HK-2 (cell line): Measurements from ENCODE around the gene KIRREL3.

Source experiments
- DNase-seq: peaks from one replicate; pipeline ENCODE4 v3.0.0-alpha.2; 2018; ENCODE audit not compliant: unreplicated experiment

KIRREL3 gene

DNA sequence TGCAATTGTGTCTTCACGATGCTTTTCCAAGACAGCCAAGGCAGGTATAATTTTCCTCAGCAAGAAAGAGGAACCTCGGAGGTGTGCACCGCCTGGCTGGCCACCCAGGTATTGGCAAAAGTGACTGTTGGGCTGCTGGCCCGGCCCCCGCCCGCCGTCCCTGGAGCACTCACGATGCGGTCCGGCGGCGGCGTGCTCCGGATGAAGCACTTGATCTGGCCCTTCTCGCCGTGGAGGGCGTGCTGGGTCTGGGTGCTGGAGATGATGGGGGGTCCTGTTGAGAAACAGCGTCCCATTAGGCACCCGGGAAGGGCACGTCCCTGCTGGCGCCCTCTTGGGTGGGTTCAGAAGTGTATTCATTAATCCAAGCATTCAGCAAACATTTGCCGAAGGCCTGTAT is 560.3 kb downstream of the KIRREL3 start:
- DNase-seq = no peak

DNA sequence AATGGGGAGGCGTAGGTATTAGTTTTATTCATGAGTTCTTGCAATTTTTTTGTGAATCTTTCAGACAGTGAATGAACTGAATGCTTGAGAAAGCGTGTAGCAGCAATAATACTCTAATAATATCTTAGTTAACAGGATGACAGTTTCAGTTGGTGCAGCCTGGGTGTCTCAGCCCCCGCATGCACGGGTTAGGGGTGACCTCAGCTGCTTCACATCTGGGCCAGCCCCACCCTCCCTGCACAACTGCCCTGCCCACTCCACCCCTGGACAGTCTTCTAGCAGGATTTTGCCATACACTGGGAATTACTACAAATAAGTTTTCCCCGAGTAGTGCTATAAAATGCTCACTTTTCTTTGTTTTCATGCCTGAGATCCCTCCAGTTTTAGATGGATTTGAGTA is 561.9 kb downstream of the KIRREL3 start:
- DNase-seq = no peak

DNA sequence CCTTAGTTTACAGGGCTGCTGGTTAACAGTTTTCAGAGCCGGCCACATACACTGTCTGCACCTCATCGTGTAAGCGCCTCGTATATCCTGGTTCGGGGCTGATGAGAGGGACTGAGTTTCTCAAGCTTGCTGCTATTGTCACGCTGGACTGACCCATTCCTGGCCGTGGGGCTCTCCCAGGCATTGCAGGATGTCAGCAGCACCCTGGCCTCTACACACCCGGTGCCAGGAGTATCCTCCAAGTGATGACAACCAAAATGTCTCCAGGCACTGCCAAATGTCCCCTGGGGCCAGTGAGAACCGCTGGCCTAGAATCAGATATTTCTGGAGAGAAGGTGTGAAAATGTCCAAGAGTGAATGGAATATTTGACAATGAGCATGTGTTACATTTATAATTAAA is 562.3 kb downstream of the KIRREL3 start:
- DNase-seq = no peak

DNA sequence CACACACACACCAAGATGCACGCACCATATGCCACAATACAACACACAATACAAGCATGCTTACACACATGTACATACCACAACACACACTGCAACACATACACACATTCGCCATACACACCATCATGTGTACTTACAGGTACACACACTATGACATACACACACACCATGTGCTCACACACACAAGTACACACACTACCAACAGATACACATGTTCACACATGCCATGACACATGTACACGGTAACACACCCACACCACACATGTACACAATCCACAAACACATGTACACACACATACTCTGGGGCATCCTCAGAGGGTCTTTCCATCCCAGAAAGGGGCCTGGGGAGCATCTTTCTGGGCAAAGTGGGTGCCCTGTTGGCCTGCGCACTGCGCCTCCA is 562.8 kb downstream of the KIRREL3 start:
- no peak for DNase-seq

- no peak for DNase-seq
Observed at GRCh38 chr11:126436209-126436755, 564.3 kb downstream of the KIRREL3 start.

DNA sequence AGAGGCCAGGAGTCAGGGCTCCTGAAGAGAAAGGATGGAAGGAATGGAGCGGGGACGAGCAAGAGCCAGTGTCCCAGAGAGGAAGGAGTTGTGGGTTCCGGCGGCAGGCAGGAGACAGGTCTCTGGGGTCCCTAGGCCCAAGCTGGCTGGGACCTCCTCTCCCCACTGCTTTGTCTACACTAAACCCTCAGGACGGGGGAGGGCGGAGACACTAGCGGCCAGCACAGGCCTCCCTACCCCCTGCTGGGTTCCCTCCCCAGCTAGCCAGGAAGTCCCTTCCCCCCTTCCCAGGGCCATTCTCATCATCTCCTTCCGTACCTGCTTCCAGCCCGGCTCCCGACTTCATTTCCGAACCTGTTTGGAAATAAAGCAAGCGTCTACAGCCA is 565.6 kb downstream of the KIRREL3 start:
- DNase-seq = no peak

DNA sequence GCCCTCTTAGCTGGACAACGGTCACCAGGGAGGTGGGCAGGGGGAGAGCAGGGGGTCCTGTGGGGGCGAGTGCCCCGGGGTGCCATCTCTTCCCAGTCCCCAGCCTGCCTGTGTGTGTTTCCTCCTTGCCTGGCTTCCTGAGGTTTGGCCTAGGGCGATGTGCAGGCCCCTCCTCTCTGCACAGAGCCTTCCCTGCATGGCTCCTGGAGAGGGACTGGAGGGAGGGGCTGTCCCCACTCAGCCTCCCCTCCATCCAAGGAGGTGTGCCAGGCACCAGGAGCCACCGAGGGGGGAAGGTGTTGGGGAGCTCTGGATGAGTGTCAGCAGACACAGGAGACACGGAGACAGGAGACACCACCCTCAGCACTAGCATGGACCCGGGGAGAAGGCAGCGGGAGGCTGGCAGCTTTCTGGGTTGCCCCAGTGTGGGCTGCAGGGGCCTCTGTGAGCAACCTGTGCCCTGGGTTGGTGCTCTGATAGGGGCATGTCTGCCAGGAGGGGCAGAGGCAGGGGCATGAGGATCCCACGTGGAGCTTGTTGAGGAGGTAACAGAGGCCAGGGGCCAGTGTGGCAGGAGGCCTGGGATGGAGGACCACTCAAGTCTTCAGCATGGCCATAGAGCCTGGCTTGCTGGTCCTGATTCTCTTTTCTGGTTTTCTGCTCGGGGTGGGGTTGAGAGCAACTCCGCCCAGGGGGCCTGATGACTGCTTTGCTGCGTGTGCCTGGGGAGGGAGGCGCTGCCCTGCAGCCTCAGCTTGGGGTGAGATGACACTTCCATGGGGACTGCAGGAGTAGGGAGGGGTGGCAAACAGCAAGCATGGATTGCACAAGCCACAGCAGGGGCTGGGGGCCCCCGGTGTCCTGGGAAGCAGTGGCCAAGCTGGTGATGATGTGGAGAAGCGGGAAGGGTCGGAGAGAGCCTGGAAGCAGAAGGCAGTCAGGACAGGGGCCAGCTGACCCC is 566.3 kb downstream of the KIRREL3 start:
- no peak for DNase-seq

DNA sequence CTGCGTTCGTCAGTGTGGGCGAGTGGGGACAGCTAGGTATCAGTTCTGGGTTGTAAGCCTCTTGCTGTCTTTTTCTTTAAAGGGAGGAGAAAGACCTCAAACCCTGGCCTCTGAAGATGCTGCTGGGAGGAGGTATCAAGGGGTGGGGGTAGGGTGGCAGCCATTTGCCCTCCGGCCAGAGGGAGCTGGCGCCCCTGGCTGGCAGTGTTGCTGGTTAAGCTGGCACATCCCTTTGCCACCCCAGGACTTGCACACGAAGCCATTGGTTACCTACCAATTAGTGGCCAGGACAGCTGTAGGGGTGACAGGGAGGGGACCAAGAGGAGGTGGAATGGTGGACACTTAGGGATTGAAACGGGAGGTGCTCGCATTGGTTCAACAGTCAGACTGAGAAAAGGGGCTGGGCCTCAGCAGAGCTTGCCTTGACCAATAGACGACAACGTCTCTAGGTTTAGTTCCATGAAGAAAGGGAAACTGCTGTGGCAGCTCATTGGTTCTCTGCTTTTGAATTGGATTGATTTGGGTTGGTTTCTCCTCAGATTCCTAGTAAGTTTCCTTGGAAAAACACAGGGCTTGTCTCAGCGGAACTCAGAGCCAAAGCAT is 567.2 kb downstream of the KIRREL3 start:
- no peak for DNase-seq

- DNase-seq = no peak
Observed at GRCh38 chr11:126432525-126432924, 568.0 kb downstream of the KIRREL3 start.

DNA sequence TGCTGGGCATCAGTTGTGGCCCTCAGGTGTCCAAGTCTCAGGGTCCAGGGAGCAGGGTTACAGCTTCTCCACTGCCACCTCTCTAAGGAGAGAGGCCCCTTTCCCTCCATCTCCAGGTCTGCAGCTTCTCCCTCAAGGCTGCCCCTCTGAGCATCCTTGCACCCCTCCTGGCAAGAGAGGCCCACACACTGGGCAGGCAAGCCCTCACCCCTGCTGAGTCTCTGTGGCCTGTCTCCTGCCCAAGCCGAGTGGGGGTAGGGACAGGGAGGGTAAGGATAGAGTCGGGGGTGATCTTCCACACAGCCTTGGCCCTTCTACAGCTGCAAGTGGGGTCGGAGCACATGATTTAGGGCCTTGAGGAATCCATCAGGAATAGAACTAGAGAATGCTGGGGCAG is 568.5 kb downstream of the KIRREL3 start:
- DNase-seq = no peak

DNA sequence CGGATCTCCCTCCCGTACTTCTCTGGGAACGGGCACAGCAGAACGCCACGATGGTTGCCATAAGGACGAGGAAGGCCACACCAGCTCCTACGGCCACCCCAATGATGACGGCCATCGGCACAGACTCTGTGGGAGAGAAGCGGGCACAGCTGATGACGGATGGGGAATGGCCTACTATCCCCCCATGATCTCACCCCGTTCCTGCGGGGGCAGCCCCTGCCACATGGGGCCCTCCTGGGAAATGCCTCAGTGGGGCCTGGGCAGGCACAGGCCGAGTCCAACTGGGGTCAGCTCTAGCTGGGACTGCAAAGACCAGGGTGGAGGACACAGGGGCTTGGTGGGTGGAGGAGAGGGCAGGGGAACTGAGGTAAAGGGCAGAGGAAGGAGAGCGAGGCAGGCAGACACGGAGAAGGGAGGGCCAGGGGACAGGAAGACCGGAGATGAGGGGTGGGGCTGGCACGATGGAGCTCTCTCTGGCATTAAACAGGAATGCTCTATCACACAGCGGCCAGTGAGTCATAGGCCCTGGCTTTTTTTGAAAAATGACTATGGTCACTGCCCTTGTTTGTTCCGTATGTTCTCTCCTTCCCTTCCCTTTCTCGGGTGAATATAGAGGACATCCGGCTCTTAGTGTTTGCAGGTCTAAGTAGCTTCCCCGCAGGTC is 569.0 kb downstream of the KIRREL3 start:
- peak; percentile 37 for DNase-seq

- no peak for DNase-seq
Observed at GRCh38 chr11:126430581-126431335, 569.8 kb downstream of the KIRREL3 start.

GRCh38 chr11:126426820-126427749 is 573.5 kb downstream of the KIRREL3 start:
- DNase-seq = no peak

- no peak for DNase-seq
Observed at GRCh38 chr11:126426106-126426505, 574.5 kb downstream of the KIRREL3 start.

DNA sequence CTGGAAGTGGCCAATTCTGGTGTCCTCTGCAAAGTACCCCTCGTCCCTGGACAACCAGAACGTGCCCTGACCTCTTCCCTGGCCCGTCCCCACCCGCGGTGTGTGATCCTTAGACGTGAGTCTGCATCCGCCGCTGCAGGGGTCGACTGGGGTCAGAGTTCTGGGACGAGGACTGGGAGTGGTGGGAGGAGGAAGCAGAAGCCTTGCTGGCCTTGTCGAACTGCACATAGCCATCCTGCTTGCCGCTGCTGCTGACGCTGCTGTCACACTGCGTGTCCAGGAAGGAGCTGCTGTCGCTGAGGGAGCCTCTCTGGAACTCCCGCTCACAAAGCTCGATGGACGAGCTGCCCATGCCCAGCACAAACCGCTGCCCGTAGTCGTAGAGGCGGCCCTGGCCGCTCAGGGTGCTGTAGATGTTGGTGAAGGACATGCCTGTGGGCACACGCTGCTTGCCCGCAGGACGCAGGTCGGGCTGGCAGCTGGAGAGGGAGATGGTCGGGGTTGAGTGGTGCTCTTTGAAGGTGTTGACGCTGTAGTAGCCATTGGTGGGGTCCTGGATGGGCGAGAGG is 576.0 kb downstream of the KIRREL3 start:
- DNase-seq = no peak

DNA sequence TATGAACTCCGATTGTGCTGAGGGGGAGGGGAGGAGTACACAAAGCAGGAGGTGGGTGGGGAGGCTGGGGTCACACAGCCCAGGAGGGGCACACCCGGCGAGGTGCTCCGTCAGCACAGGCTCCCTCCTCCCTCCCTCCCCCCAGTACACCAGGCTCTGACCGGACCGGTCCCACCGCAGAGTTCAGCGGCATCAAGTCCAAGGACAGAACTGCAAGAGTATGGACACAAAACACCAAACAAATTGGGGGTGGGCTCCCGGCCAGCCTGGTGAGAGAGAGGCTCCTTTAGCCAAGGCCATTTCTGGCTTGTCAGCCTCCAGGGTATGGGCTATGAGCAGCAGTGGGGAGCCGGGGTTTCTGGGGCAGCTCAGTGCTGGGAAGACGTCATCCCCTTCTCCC is 576.8 kb downstream of the KIRREL3 start:
- DNase-seq = no peak

- no peak for DNase-seq
Observed at GRCh38 chr11:126423154-126423553, 577.4 kb downstream of the KIRREL3 start.

DNA sequence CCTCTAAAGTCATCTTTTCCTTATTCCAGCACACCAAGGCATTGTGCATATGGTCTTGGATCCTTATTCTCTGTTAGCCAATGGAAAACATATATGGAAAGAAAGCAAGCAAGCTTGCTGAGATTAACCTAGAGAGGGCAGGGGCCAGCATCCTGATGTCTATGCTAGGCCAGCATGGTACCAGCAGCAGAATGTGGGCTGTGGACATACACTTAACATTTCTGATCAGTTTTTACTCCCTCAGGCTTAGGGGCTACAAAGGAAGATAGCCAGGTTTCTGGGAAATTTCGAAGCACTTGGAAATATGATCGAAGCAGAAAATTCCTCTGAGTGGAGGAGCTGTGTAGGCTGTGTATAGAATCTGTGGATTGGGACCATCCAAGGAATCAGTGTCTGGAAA is 578.1 kb downstream of the KIRREL3 start:
- no peak for DNase-seq

DNA sequence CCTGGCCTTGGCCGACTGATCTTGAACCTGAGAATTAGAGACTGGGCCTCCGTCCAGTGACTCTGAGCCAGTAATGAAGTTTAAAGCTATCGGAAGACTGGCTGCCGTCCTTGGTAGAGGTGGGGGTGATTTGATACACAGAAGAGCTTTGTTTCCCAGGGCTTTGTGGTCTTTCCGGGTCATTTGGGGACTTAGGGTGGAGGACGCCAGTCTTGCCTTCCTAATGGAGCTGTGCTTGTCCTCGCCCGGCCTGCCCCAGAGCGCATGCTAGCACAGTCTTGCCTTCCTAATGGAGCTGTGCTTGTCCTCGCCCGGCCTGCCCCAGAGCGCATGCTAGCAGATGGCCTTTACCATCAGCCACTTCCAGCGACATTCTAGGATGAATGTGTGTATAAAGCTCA is 579.3 kb downstream of the KIRREL3 start:
- no peak for DNase-seq

DNA sequence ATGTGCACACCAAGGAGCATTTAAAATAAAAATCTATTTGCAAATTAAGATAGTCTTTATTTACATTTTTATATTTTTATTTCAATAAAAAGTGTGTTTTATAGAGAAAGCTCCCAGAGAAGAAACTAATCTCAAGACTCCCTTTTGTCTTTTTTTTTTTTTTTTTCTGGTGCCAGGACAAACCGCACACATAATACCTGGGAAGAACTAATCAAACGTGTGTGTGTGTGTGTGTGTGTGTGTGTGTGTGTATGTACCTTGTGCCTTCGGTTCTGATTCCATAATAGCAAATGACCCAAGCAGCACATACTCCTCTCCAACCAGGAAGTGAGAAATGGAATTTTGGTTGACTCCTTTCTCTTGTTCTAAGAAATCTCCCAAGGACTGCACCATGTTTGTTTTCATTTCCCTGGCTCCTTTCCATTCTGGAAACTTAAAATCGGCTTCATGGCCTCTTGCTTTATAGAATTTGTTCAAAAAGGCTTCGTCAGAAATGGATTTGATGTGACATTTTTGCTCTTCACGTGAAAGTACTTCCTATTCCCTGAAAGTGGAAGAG is 579.8 kb downstream of the KIRREL3 start:
- DNase-seq = no peak
